NCI-H187 treated with DMSO at 0.1 percent for 48 hours (cell line): ENCODE measurements around the gene SLC16A10.
A peak's percentile ranks its signal among the peaks of the same experiment; 100 is the strongest.
"Not testable (repeated sequence)": the region's sequence is repeated elsewhere in the genome, so short reads cannot be mapped to it uniquely, and the experiment has no call there.

ENCODE experiments used
- DNase-seq: peaks from one replicate; lab custom pipeline; 2025; lab: John Stamatoyannopoulos, UW

Gene SLC16A10

GRCh38 chr6:111187874-111188273, 100.6 kb downstream of the SLC16A10 start:
- DNase-seq, result no peak

- not testable (repeated sequence) for DNase-seq
Observed at GRCh38 chr6:111189666-111190210, 102.4 kb downstream of the SLC16A10 start.

- no peak for DNase-seq
Observed at GRCh38 chr6:111190637-111191036, 103.3 kb downstream of the SLC16A10 start.

DNA sequence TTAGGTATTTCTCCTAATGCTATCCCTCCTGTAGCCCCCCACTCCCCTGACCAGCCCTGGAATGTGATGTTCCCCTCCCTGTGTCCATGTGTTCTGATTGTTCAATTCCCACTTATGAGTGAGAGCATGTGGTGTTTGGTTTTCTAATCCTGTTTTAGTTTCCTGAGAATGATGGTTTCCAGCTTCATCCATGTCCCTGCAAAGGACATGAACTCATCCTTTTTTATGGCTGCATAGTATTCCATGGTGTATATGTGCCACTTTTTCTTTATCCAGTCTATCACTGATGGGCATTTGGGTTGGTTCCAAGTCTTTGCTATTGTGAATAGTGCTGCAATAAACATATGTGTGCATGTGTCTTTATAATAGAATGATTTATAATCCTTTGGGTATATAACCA, 103.8 kb downstream of the SLC16A10 start:
- not testable (repeated sequence) for DNase-seq

GRCh38 chr6:111192911-111193555, 105.7 kb downstream of the SLC16A10 start:
- no peak for DNase-seq

- no peak for DNase-seq
Observed at GRCh38 chr6:111195656-111196055, 108.4 kb downstream of the SLC16A10 start.

GRCh38 chr6:111198841-111199240, 111.5 kb downstream of the SLC16A10 start:
- no peak for DNase-seq

GRCh38 chr6:111199935-111200334, 112.6 kb downstream of the SLC16A10 start:
- no peak for DNase-seq

- DNase-seq, result no peak
Observed at GRCh38 chr6:111200350-111201243, 113.3 kb downstream of the SLC16A10 start.

DNA sequence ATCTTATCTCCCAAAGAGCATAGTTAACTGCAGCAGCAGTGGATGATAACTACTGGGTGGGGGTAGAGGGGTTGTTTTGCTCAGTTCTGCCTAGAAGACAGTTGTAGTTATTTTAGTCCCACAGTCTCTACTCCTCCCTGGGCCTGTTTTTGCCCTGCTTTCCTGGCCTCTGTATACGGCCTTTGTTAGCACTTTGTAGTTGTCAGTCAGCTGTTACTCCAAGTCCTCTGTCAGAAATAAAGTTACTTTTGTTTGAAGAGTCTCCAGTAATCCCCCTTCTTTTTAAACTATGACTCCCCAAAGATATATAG, 113.9 kb downstream of the SLC16A10 start:
- DNase-seq, result no peak

DNA sequence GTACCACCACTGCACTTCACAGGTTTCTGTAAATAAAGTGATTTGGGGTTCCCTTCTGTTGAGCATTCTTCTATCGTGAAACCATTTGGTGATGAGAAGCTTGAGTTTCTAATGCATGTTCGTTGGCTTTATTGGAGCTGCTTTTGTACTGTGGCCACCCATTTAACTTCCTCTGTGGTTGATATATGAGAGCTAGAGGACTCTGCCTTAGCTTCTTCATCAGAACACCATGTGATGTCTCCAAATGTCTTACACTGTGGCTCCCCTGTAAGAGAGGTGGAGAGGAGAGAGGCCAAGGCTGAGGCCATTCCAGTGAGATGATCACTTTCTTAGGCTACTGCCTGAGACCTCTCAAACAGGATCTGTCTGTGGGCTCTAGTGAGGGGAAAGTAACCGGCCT, 114.5 kb downstream of the SLC16A10 start:
- DNase-seq, result no peak

DNA sequence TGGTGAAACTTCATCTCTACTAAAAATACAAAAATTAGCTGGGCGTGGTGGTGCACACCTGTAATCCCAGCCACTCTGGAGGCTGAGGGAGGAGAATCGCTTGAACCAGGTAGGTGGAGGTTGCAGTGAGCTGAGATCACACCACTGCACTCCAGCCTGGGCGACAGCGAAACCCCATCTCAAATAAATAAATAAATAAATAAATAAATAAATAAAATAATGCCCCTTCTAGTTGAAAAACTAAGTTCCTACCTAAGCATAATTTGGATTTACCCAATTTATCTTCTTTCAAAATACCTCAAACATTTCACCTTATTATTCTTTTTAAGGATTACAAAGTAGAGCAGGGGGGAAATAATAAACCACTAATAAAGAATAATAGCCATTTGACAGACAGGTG, 116.2 kb downstream of the SLC16A10 start:
- not testable (repeated sequence) for DNase-seq

GRCh38 chr6:111204305-111204704, 117.0 kb downstream of the SLC16A10 start:
- no peak for DNase-seq

- no peak for DNase-seq
Observed at GRCh38 chr6:111204881-111205280, 117.6 kb downstream of the SLC16A10 start.

DNA sequence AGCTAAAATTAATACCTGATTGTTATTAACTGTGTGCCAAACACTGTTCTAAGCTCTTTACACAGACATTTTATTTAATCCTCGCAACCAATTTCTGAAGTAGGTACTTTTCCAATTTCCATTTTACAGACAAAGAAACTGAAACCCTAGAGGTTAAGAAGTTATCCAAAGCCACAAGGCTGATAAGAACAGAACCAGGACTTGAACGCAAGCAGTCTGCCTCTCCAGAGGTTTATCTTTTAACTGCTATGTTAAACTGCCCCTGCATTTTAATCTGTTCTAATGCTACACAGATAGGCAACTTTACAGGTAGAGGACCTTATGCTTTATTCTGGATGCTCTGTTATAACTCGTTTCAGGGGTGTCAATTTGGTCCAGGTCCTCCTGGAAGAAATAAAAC, 118.2 kb downstream of the SLC16A10 start:
- DNase-seq, result no peak

- DNase-seq, result no peak
Observed at GRCh38 chr6:111207141-111207858, 120.0 kb downstream of the SLC16A10 start.

DNA sequence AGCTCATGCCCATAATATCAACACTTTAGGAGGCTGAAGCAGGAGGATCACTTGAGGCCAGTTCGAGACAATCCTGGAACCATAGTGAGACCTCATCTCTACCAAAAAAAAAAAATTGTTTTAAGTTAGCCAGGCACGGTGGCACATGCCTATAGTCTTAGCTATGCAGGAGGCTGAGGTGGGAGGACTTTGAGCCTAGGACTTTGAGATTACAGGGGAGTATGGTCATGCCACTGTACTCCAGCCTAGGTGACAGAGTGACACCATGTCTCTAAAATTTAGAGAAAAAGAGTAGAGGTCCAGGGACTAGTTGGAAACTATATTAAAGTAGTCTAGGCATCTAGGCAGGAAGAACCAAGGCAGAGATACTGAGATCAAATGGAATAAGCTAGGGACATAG, 121.6 kb downstream of the SLC16A10 start:
- no peak for DNase-seq

GRCh38 chr6:111210194-111210728, 123.0 kb downstream of the SLC16A10 start:
- peak; percentile 14 for DNase-seq

DNA sequence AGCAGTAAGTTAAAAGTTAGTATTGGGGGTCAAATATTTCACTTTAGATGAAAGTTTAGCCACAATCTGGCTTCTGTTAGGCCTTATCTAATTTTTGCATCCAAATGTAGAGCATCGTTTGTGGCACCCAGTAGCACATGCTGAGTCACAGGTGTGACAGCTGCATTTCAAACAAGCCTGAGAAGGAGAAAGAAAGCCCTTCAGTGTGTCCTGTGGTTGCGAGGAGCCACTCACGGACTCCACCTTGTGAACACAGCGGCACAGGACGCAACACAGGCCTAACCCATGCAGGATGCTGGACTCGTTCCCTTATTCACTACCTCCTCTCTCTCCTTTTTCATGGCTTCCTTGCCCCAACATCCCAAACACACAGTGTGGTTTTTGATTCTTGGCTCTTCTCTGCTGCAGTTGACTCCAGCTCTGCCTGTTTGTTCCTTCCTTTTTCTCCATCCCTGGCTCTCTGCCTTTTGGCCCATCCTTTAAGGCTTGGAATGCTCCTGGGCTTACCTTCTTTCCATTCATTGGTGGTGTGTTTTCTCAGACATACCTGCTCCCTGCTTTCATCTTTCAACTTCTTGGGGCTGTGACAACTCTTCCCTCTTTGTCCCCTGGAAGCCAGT, 124.2 kb downstream of the SLC16A10 start:
- no peak for DNase-seq

- no peak for DNase-seq
Observed at GRCh38 chr6:111212625-111213024, 125.3 kb downstream of the SLC16A10 start.

DNA sequence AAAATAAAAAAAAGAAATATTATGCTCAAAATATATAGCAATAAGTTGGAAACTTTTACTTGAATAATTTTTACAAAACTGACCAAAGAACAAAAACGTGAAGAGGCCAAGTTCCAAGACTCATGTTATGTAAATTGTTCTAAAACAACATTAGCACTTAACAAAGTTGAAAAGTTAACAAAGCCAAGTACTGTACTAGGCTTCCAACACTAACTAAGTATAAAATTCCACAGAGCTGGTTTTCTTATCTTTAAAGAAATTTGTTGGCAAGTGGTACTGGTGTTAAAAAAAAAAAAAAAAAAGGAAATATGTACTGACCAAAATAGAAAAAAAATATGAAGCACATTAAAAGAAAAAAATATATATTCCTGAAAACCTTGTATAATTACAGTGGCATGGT, 127.8 kb downstream of the SLC16A10 start:
- no peak for DNase-seq

- DNase-seq, result no peak
Observed at GRCh38 chr6:111219785-111220184, 132.5 kb downstream of the SLC16A10 start.
